Chondrocyte (in vitro differentiated cells): ENCODE measurements around the gene YIPF6. TPM values are rescaled to one million over a fixed set of nuclear protein-coding genes. Genes with fewer than 3 reads are reported as not detected.

Source experiments
- DNase-seq: peaks from one replicate; pipeline ENCODE4 v3.0.0; 2021; ENCODE audit warnings: mixed read lengths, low spot score
- H3K27ac Mint-ChIP-seq: one replicate; pipeline ENCODE4 v1.8.0; 2021; ENCODE audit warnings: mild to moderate bottlenecking, moderate library complexity, mixed read lengths; ENCODE audit not compliant: unreplicated experiment
- H3K27me3 Mint-ChIP-seq: 2 replicates; pipeline ENCODE4 v1.8.0; 2021; ENCODE audit warnings: low read depth, mixed read lengths
- H3K36me3 Mint-ChIP-seq: 2 replicates; pipeline ENCODE4 v1.8.0; 2021; ENCODE audit warnings: low read depth, mixed read lengths
- H3K4me1 Mint-ChIP-seq: 2 replicates; pipeline ENCODE4 v1.8.0; 2021; ENCODE audit warnings: low read depth, mild to moderate bottlenecking, mixed read lengths
- H3K4me3 Mint-ChIP-seq: one replicate; pipeline ENCODE4 v1.8.0; 2021; ENCODE audit warnings: mild to moderate bottlenecking, moderate library complexity, mixed read lengths; ENCODE audit not compliant: unreplicated experiment
- H3K9me3 Mint-ChIP-seq: 2 replicates; pipeline ENCODE4 v1.8.0; 2021; ENCODE audit warnings: low read depth, mixed read lengths
- CTCF ChIP-seq: fragments of 200-600 bp; sonication (generic); IDR thresholded peaks from 2 replicates; pipeline ENCODE4 v1.5.0; 2021; ENCODE audit warnings: antibody characterized with exemption, mild to moderate bottlenecking, moderate library complexity
- total RNA-seq: library from RNA; stranded (reverse); gene quantifications from 3 replicates; pipeline ENCODE4 v1.2.1, GENCODE V29; 2021

YIPF6 gene
- total RNA-seq, 1 donor from 2014 or later = 42.9 TPM

GRCh38 chrX:68579810-68580209, 81.0 kb downstream of the YIPF6 start:
- no peak for TF ChIP-seq CTCF
- H3K27ac Mint-ChIP-seq = no peak overlapping the region
- H3K4me1 Mint-ChIP-seq = no peaks in the 10 kb centered on the region
- H3K36me3 Mint-ChIP-seq = no peaks in the 10 kb centered on the region
- H3K27me3 Mint-ChIP-seq = no peaks in the 10 kb centered on the region
- no peak overlapping the region for H3K4me3 Mint-ChIP-seq
- DNase-seq = no peak
- peaks cover 14% of the 10 kb centered on the region for H3K9me3 Mint-ChIP-seq

GRCh38 chrX:68584221-68584620, 85.4 kb downstream of the YIPF6 start:
- peaks cover 16% of the 10 kb centered on the region for H3K9me3 Mint-ChIP-seq
- no peaks in the 10 kb centered on the region for H3K36me3 Mint-ChIP-seq
- H3K27me3 Mint-ChIP-seq = no peaks in the 10 kb centered on the region
- DNase-seq = no peak
- TF ChIP-seq CTCF = no peak
- H3K27ac Mint-ChIP-seq = no peak overlapping the region
- no peaks in the 10 kb centered on the region for H3K4me1 Mint-ChIP-seq
- H3K4me3 Mint-ChIP-seq = no peak overlapping the region

Other genes with a start within 250 kb of the YIPF6 start
- gene OPHN1, start 65.6 kb upstream of the YIPF6 start, total RNA-seq = 6.0 to 9.2 TPM (median 6.1 TPM) in 3 replicates
- 0.31 to 0.49 TPM (median 0.37 TPM) in 3 replicates for gene STARD8, start 148.6 kb downstream of the YIPF6 start, total RNA-seq